ENCODE data around the gene KCNJ15. TPM values are rescaled to one million over a fixed set of nuclear protein-coding genes. Genes with fewer than 3 reads are reported as not detected.

The KCNJ15 gene
- total RNA-seq, 1 donor from 2014 or later = not detected

DNA sequence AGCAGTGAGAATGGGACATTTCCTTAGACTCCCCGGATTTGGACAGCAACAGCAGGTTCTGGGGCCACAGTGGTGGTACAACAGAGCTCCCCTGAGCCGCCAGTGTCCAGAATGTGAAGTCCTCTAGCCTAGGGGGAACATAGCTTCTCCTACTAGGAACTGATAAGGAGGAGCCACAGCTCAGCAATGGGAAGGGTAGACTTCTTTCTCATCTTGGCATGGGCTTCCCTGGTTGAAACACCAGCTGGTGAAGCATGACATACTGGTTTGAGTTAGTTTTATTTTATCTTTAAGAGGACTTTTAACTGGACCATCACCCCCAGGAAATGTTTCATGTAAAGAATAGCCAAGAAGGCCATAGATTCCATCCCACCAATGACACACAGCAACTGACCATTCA lies 68.4 kb downstream of the KCNJ15 start:
- TF ChIP-seq, protein P1, sequence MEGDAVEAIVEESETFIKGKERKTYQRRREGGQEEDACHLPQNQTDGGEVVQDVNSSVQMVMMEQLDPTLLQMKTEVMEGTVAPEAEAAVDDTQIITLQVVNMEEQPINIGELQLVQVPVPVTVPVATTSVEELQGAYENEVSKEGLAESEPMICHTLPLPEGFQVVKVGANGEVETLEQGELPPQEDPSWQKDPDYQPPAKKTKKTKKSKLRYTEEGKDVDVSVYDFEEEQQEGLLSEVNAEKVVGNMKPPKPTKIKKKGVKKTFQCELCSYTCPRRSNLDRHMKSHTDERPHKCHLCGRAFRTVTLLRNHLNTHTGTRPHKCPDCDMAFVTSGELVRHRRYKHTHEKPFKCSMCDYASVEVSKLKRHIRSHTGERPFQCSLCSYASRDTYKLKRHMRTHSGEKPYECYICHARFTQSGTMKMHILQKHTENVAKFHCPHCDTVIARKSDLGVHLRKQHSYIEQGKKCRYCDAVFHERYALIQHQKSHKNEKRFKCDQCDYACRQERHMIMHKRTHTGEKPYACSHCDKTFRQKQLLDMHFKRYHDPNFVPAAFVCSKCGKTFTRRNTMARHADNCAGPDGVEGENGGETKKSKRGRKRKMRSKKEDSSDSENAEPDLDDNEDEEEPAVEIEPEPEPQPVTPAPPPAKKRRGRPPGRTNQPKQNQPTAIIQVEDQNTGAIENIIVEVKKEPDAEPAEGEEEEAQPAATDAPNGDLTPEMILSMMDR (IDR thresholded peaks at IDR 0.05; ENCODE audit: partially characterized antibody, unreplicated experiment) = no peak
- no peaks in the 10 kb centered on the region for H3K36me3 Mint-ChIP-seq (ENCODE audit: unreplicated experiment)
- peaks cover 2% of the 10 kb centered on the region for H3K27me3 Mint-ChIP-seq (ENCODE audit: unreplicated experiment)
- H3K4me3 Mint-ChIP-seq (ENCODE audit: unreplicated experiment) = no peak overlapping the region
- H3K4me1 Mint-ChIP-seq (ENCODE audit: low read depth, unreplicated experiment) = no peaks in the 10 kb centered on the region
- DNase-seq = no peak
- H3K27ac Mint-ChIP-seq (ENCODE audit: unreplicated experiment) = no peak overlapping the region
- H3K9me3 Mint-ChIP-seq (ENCODE audit: unreplicated experiment) = no peaks in the 10 kb centered on the region

GRCh38 chr21:38325731-38326420 lies 69.1 kb downstream of the KCNJ15 start:
- peaks cover 2% of the 10 kb centered on the region for H3K27me3 Mint-ChIP-seq (ENCODE audit: unreplicated experiment)
- no peak for DNase-seq
- H3K4me1 Mint-ChIP-seq (ENCODE audit: low read depth, unreplicated experiment) = no peaks in the 10 kb centered on the region
- TF ChIP-seq, protein P1 (IDR thresholded peaks at IDR 0.05; ENCODE audit: partially characterized antibody, unreplicated experiment) = no peak
- no peak overlapping the region for H3K27ac Mint-ChIP-seq (ENCODE audit: unreplicated experiment)
- no peaks in the 10 kb centered on the region for H3K9me3 Mint-ChIP-seq (ENCODE audit: unreplicated experiment)
- no peak overlapping the region for H3K4me3 Mint-ChIP-seq (ENCODE audit: unreplicated experiment)
- no peaks in the 10 kb centered on the region for H3K36me3 Mint-ChIP-seq (ENCODE audit: unreplicated experiment)

DNA sequence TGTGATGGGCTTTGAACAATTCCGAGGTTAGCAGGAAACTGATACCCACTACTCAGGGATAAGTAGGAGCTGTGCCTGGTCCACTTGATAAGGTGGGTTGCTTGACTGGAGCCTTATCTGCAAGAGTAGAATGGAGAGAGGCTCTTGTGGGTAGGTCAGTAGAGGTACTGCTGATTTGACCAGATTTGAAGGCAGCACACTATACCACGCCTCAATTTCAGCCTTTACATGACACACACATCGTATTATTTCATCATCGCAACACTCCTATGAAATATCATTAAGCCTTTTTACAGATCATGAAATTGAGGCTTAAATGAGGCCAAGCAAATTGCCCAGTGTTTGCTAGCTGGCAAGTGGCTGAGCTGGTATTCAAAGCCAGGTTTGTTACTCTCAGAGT lies 69.6 kb downstream of the KCNJ15 start:
- TF ChIP-seq, protein P1 (IDR thresholded peaks at IDR 0.05; ENCODE audit: partially characterized antibody, unreplicated experiment) = no peak
- Mint-ChIP-seq H3K27ac (ENCODE audit: unreplicated experiment) (no peak overlapping the region), H3K4me3 (ENCODE audit: unreplicated experiment) (no peak overlapping the region), H3K27me3 (ENCODE audit: unreplicated experiment) (no peaks in the 10 kb centered on the region), H3K4me1 (ENCODE audit: low read depth, unreplicated experiment) (no peaks in the 10 kb centered on the region), H3K36me3 (ENCODE audit: unreplicated experiment) (no peaks in the 10 kb centered on the region), H3K9me3 (ENCODE audit: unreplicated experiment) (no peaks in the 10 kb centered on the region)
- no peak for DNase-seq

- TF ChIP-seq, protein P1 (IDR thresholded peaks at IDR 0.05; ENCODE audit: partially characterized antibody, unreplicated experiment) = no peak
- no peak for DNase-seq
- Mint-ChIP-seq H3K27ac (ENCODE audit: unreplicated experiment) (no peak overlapping the region), H3K27me3 (ENCODE audit: unreplicated experiment) (no peaks in the 10 kb centered on the region), H3K4me1 (ENCODE audit: low read depth, unreplicated experiment) (no peaks in the 10 kb centered on the region), H3K4me3 (ENCODE audit: unreplicated experiment) (no peak overlapping the region), H3K36me3 (ENCODE audit: unreplicated experiment) (no peaks in the 10 kb centered on the region), H3K9me3 (ENCODE audit: unreplicated experiment) (no peaks in the 10 kb centered on the region)
Observed at GRCh38 chr21:38326899-38327298, 70.1 kb downstream of the KCNJ15 start.

DNA sequence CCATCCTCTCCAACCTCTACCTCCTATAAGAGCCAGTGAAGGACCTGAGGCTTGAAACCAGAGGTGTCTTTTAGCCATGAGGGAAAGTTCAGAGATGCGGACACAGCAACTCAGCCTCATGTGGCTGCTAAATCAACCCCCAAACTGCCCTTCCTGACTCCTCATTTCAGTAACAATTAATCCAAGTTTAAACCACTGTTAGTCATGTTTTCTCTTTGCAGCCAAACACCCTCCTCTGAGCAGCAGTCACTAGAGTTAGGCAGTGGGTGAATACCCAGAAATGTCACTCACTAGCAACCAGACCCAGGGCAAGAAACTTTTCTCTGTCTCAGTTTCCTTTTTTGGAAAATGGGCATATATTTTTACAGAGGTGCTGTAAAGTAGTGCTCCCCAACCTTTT lies 71.2 kb downstream of the KCNJ15 start:
- Mint-ChIP-seq H3K36me3 (ENCODE audit: unreplicated experiment) (no peaks in the 10 kb centered on the region), H3K27me3 (ENCODE audit: unreplicated experiment) (no peaks in the 10 kb centered on the region), H3K27ac (ENCODE audit: unreplicated experiment) (no peak overlapping the region), H3K9me3 (ENCODE audit: unreplicated experiment) (no peaks in the 10 kb centered on the region), H3K4me3 (ENCODE audit: unreplicated experiment) (no peak overlapping the region), H3K4me1 (ENCODE audit: low read depth, unreplicated experiment) (no peaks in the 10 kb centered on the region)
- no peak for DNase-seq
- TF ChIP-seq, protein P1 (IDR thresholded peaks at IDR 0.05; ENCODE audit: partially characterized antibody, unreplicated experiment) = no peak
